Type B pancreatic cell (in vitro differentiated cells): ENCODE measurements around the gene SEC23A. TPM values are rescaled to one million over a fixed set of nuclear protein-coding genes. Genes with fewer than 3 reads are reported as not detected.

Experiments
- DNase-seq: peaks from one replicate; pipeline ENCODE4 v3.0.0; 2021; ENCODE audit warnings: mixed read lengths; ENCODE audit not compliant: unreplicated experiment; ENCODE audit errors: extremely low spot score
- H3K27ac Mint-ChIP-seq: 2 replicates; pipeline ENCODE4 v1.8.0; 2021; ENCODE audit warnings: mild to moderate bottlenecking, mixed read lengths
- H3K27me3 Mint-ChIP-seq: 2 replicates; pipeline ENCODE4 v1.8.0; 2021; ENCODE audit warnings: mixed read lengths
- H3K36me3 Mint-ChIP-seq: 2 replicates; pipeline ENCODE4 v1.8.0; 2021; ENCODE audit warnings: mixed read lengths
- H3K4me1 Mint-ChIP-seq: one replicate; pipeline ENCODE4 v1.8.0; 2021; ENCODE audit warnings: mixed read lengths; ENCODE audit not compliant: unreplicated experiment
- H3K4me3 Mint-ChIP-seq: 2 replicates; pipeline ENCODE4 v1.8.0; 2021; ENCODE audit warnings: mild to moderate bottlenecking, mixed read lengths
- H3K9me3 Mint-ChIP-seq: 2 replicates; pipeline ENCODE4 v1.8.0; 2021; ENCODE audit warnings: mixed read lengths
- CTCF ChIP-seq: fragments of 200-600 bp; sonication (generic); conservative IDR thresholded peaks from 2 replicates; pipeline ENCODE4 v1.5.0; 2021; ENCODE audit warnings: antibody characterized with exemption, mild to moderate bottlenecking
- total RNA-seq: library from RNA; stranded (reverse); gene quantifications from 2 replicates; pipeline ENCODE4 v1.2.1, GENCODE V29; 2021; ENCODE audit warnings: low replicate concordance

The SEC23A gene
- total RNA-seq, 1 donor from 2014 or later = 84.8 TPM

GRCh38 chr14:39122330-39123138, 19.5 kb upstream of the SEC23A start:
- Mint-ChIP-seq H3K9me3 (no peaks in the 10 kb centered on the region), H3K4me1 (no peaks in the 10 kb centered on the region), H3K4me3 (no peak overlapping the region), H3K36me3 (peaks cover 11% of the 10 kb centered on the region), H3K27ac (no peak overlapping the region), H3K27me3 (no peaks in the 10 kb centered on the region)
- no peak for TF ChIP-seq CTCF
- no peak for DNase-seq

GRCh38 chr14:39114073-39114838, 11.2 kb upstream of the SEC23A start, which contains the start of gene GEMIN2:
GEMIN2 (plus strand) TSS chr14:39114323; CDS start chr14:39114339, 16 bp downstream.
- peaks cover 12% of the 10 kb centered on the region for H3K4me1 Mint-ChIP-seq
- no peaks in the 10 kb centered on the region for H3K36me3 Mint-ChIP-seq

GRCh38 chr14:39113685-39114072, 10.6 kb upstream of the SEC23A start:
- no peaks in the 10 kb centered on the region for H3K36me3 Mint-ChIP-seq
- H3K27me3 Mint-ChIP-seq = no peaks in the 10 kb centered on the region
- no peak for TF ChIP-seq CTCF
- no peak for DNase-seq
- H3K4me3 Mint-ChIP-seq = peak overlapping the region; percentile 99
- peaks cover 12% of the 10 kb centered on the region for H3K4me1 Mint-ChIP-seq
- H3K27ac Mint-ChIP-seq = peak overlapping the region; percentile 93
- H3K9me3 Mint-ChIP-seq = no peaks in the 10 kb centered on the region

More at GRCh38 chr14:39114073-39114838, 11.2 kb upstream of the SEC23A start, which contains the start of gene GEMIN2:
- H3K27me3 Mint-ChIP-seq = no peaks in the 10 kb centered on the region
- DNase-seq = peak; percentile 91
- peak within 1 kb of the TSS; percentile 99 for H3K4me3 Mint-ChIP-seq
- no peaks in the 10 kb centered on the region for H3K9me3 Mint-ChIP-seq
- TF ChIP-seq CTCF = no peak
- peak within 1 kb of the TSS; percentile 93 for H3K27ac Mint-ChIP-seq

GRCh38 chr14:39109893-39110715, 7.1 kb upstream of the SEC23A start:
- H3K9me3 Mint-ChIP-seq = no peaks in the 10 kb centered on the region
- DNase-seq = no peak
- no peaks in the 10 kb centered on the region for H3K36me3 Mint-ChIP-seq
- H3K4me3 Mint-ChIP-seq = no peak overlapping the region
- H3K4me1 Mint-ChIP-seq = peaks cover 15% of the 10 kb centered on the region
- no peaks in the 10 kb centered on the region for H3K27me3 Mint-ChIP-seq
- no peak for TF ChIP-seq CTCF
- no peak overlapping the region for H3K27ac Mint-ChIP-seq

GRCh38 chr14:39108791-39109190, 5.8 kb upstream of the SEC23A start:
- Mint-ChIP-seq H3K4me1 (peaks cover 8% of the 10 kb centered on the region), H3K27me3 (no peaks in the 10 kb centered on the region), H3K36me3 (no peaks in the 10 kb centered on the region), H3K27ac (no peak overlapping the region), H3K9me3 (no peaks in the 10 kb centered on the region), H3K4me3 (no peak overlapping the region)
- no peak for TF ChIP-seq CTCF
- DNase-seq = no peak
